GM12872 (cell line): ENCODE measurements around the gene WFDC1.

Source experiments
- TF ChIP-seq, protein P1 (sequence below): IDR thresholded peaks from 3 replicates; pipeline ENCODE4 v1.5.1; 2011; ENCODE audit warnings: low read depth, mild to moderate bottlenecking, low read length, moderate library complexity; ENCODE audit not compliant: insufficient read depth

The WFDC1 gene

DNA sequence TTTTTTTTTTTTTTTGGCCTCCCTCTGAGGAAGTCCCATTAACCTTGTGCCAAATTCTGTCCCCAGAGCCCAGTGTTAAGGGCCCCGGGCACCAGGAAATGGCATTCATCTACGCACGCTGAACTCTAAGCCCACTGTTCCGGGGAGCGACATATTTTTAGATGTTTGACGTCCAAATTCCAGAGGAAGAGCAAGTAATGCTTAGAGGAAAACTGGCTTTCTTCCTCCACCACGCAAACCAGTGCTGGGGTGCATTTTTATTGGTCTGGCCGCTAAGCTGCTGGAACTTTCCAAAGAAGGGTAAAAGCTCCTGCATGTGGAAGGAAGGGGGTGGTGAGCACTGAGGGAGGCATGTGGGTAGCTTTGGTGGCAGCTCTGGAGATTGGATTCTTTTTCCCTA is 8.3 kb downstream of the WFDC1 start:
- TF ChIP-seq, protein P1, sequence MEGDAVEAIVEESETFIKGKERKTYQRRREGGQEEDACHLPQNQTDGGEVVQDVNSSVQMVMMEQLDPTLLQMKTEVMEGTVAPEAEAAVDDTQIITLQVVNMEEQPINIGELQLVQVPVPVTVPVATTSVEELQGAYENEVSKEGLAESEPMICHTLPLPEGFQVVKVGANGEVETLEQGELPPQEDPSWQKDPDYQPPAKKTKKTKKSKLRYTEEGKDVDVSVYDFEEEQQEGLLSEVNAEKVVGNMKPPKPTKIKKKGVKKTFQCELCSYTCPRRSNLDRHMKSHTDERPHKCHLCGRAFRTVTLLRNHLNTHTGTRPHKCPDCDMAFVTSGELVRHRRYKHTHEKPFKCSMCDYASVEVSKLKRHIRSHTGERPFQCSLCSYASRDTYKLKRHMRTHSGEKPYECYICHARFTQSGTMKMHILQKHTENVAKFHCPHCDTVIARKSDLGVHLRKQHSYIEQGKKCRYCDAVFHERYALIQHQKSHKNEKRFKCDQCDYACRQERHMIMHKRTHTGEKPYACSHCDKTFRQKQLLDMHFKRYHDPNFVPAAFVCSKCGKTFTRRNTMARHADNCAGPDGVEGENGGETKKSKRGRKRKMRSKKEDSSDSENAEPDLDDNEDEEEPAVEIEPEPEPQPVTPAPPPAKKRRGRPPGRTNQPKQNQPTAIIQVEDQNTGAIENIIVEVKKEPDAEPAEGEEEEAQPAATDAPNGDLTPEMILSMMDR: no peak

DNA sequence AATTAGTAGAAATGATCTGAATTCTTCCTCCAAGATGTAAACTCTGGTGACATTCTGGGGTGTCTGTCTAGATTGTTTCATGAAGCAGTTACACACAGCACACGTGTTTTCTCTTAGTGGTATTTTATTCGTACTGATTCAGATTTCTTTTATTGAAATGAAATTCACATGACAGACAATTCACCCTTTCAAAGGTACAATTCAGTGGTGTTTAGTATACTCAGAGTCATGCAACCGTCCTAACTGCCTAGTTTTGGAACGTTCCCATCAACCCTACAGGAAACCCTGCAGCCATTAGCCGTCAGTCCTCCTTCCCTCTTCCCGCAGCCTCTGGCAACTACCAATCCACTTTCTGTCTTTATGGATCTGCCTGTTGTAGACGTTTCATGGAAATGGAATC is 8.8 kb downstream of the WFDC1 start:
- TF ChIP-seq, protein P1: no peak

- TF ChIP-seq, protein P1: no peak
Observed at GRCh38 chr16:84306564-84306963, 11.9 kb downstream of the WFDC1 start.

GRCh38 chr16:84307209-84307954 is 12.7 kb downstream of the WFDC1 start:
- TF ChIP-seq, protein P1: no peak

DNA sequence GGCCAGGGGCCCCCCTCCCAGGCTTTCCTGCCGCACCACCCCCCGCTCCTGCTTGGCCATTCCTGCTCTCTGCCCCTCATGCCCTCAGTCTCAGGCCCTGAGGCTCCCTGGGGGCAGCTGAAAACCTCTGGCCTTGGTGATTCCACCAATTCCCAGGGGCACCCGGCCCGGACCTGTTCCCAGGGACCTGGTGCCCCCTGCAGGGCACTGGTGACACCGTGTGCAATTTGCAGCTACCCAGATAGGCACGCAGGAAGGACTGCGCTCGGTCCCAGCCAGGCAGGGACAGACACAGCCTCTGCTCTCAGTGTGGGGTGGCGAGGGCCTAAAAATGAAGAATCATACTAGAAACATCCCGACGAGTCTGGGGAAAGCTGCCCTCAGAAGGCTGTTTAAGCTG is 13.4 kb downstream of the WFDC1 start:
- TF ChIP-seq, protein P1: peak; percentile 50; the same call in 2 of the 3 replicates

DNA sequence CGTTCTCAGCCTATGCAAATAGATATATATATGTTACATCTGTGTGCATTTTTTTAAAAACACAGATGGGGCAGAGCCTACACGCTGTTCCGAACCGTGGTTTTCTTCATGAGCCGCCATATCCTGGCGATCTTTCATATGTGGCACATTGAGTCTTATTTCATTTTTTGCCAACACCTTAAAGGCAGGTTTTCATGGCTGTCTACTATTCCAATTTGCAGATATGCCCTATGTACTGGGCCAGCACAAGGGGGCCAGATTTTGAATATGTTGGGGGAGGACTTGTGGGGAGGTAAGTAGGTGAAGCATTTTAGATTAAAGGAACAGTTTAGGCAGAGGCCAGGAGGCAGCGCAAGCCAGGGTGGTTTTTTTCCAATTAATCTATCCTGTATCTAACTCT is 16.0 kb downstream of the WFDC1 start:
- TF ChIP-seq, protein P1: no peak

- TF ChIP-seq, protein P1: no peak
Observed at GRCh38 chr16:84312783-84313382, 18.2 kb downstream of the WFDC1 start.
